ENCODE measurements around the gene OR2H2. TPM values are rescaled to one million over a fixed set of nuclear protein-coding genes. Genes with fewer than 3 reads are reported as not detected.

Gene OR2H2
- total RNA-seq, 1 donor from 2014 or later, result not detected

DNA sequence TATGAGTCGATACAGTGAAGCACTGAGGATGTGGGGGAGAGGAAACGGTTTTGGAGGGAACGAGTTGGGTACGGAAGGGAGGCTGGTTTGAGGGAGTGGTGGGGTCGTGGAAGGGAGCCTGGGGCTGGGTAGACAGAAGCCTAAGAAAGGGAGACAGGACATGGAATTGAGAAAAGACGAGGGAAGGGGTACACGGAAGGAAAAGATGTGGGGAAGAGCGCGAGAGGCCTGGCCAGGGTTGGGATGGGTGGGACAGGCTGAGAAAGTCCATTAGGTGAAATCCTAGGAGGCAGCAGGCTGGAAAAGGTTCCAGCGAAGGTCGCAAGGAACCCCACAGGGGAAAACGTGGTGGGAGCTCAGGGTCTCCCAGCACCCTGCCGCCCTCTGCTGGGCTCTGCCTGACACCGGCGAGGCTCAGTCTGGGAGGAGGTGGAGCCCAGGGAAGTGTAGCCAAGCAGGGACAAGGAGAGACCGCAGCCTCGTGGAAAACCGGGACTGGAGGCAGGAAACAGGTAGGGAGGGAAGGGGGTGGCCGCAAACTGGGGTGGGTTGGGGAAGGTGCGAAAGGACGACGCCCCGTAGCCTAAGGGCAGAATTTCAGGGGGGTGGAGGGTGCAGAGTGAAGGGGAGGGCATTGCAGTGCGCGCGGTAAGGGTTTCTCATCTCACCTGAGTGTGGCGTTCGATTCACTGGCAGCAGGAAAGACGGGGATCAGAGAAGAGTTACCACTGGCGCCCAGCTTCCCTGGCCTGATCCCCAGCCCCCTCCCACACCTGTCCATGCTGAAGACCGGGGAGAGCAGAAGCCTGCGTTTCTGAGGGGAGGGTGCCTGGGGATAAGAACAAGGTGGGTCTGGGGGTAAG, 43.7 kb downstream of the OR2H2 start:
- peak overlapping the region; percentile 96 for H2AFZ ChIP-seq (ENCODE audit: low read depth, low read length)
- H3K27me3 ChIP-seq (ENCODE audit: insufficient read depth, low read length), result no peaks in the 10 kb centered on the region
- H3K79me2 ChIP-seq (ENCODE audit: insufficient read depth, low read length), result peaks cover 19% of the 10 kb centered on the region
- FAIRE-seq, result no peak
- H3K36me3 ChIP-seq (ENCODE audit: insufficient read depth, low read length), result peaks cover 2% of the 10 kb centered on the region
- peaks cover 46% of the 10 kb centered on the region for H4K20me1 ChIP-seq (ENCODE audit: insufficient read depth, low read length)
- H3K4me3 ChIP-seq (ENCODE audit: insufficient read depth, low read depth, low read length), result peak overlapping the region; percentile 75
- Mint-ChIP-seq H3K9me3 (ENCODE audit: unreplicated experiment) (no peaks in the 10 kb centered on the region), H3K4me3 (ENCODE audit: unreplicated experiment) (peak overlapping the region; percentile 89), H3K27me3 (ENCODE audit: low read depth, unreplicated experiment) (no peaks in the 10 kb centered on the region), H3K27ac (ENCODE audit: unreplicated experiment) (peak overlapping the region; percentile 97), H3K36me3 (ENCODE audit: low read depth, unreplicated experiment) (peaks cover 7% of the 10 kb centered on the region), H3K4me1 (ENCODE audit: low read depth, unreplicated experiment) (peaks cover 54% of the 10 kb centered on the region)
- H3K9ac ChIP-seq (ENCODE audit: low read length), result peak overlapping the region; percentile 91
- TF ChIP-seq, protein P1, sequence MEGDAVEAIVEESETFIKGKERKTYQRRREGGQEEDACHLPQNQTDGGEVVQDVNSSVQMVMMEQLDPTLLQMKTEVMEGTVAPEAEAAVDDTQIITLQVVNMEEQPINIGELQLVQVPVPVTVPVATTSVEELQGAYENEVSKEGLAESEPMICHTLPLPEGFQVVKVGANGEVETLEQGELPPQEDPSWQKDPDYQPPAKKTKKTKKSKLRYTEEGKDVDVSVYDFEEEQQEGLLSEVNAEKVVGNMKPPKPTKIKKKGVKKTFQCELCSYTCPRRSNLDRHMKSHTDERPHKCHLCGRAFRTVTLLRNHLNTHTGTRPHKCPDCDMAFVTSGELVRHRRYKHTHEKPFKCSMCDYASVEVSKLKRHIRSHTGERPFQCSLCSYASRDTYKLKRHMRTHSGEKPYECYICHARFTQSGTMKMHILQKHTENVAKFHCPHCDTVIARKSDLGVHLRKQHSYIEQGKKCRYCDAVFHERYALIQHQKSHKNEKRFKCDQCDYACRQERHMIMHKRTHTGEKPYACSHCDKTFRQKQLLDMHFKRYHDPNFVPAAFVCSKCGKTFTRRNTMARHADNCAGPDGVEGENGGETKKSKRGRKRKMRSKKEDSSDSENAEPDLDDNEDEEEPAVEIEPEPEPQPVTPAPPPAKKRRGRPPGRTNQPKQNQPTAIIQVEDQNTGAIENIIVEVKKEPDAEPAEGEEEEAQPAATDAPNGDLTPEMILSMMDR (IDR thresholded peaks at IDR 0.05; ENCODE audit: insufficient read depth, low read depth, low read length), result peak; percentile 55
- TF ChIP-seq EZH2 (IDR thresholded peaks at IDR 0.05; ENCODE audit: insufficient read depth, low read length), result no peak
- peak overlapping the region; percentile 80 for H3K27ac ChIP-seq (ENCODE audit: low read depth, low read length)
- H3K4me2 ChIP-seq (ENCODE audit: low read length), result peak overlapping the region; percentile 100
- DNase-seq (ENCODE audit: low read depth), result peak; percentile 55
- no peaks in the 10 kb centered on the region for H3K9me3 ChIP-seq (ENCODE audit: insufficient read depth, low read depth, low read length)
- peaks cover 53% of the 10 kb centered on the region for H3K4me1 ChIP-seq (ENCODE audit: insufficient read depth, low read length)

DNA sequence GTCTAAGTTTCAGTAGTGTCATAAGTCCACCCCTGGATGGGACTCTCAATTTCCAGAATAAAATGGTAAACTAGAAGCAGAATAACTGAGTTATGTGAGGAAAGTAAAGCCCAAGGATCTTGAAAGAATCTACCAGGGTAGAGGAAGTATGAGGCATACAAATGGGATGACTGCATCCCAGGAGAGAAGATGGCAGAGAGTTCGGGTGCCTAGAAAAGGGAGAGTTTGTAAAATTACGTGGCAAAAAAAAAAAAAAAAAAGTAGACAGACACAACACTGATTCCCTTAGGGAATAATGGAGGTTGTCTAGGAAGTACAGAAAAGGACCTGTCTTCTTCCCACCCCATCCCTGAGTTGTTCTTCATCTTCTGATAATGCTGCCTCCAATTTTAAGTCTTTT, 44.6 kb downstream of the OR2H2 start:
- H2AFZ ChIP-seq (ENCODE audit: low read depth, low read length), result no peak overlapping the region
- peaks cover 19% of the 10 kb centered on the region for H3K79me2 ChIP-seq (ENCODE audit: insufficient read depth, low read length)
- no peak overlapping the region for H3K4me3 ChIP-seq (ENCODE audit: insufficient read depth, low read depth, low read length)
- H3K36me3 ChIP-seq (ENCODE audit: insufficient read depth, low read length), result no peaks in the 10 kb centered on the region
- peaks cover 39% of the 10 kb centered on the region for H4K20me1 ChIP-seq (ENCODE audit: insufficient read depth, low read length)
- FAIRE-seq (no peak), DNase-seq (ENCODE audit: low read depth) (no peak)
- TF ChIP-seq EZH2 (IDR thresholded peaks at IDR 0.05; ENCODE audit: insufficient read depth, low read length), result no peak
- TF ChIP-seq, protein P1 (IDR thresholded peaks at IDR 0.05; ENCODE audit: insufficient read depth, low read depth, low read length), result no peak
- Mint-ChIP-seq H3K4me1 (ENCODE audit: low read depth, unreplicated experiment) (peaks cover 49% of the 10 kb centered on the region), H3K36me3 (ENCODE audit: low read depth, unreplicated experiment) (peaks cover 2% of the 10 kb centered on the region), H3K4me3 (ENCODE audit: unreplicated experiment) (peak overlapping the region; percentile 86), H3K9me3 (ENCODE audit: unreplicated experiment) (no peaks in the 10 kb centered on the region), H3K27ac (ENCODE audit: unreplicated experiment) (no peak overlapping the region), H3K27me3 (ENCODE audit: low read depth, unreplicated experiment) (no peaks in the 10 kb centered on the region)
- H3K4me1 ChIP-seq (ENCODE audit: insufficient read depth, low read length), result peaks cover 55% of the 10 kb centered on the region
- H3K27me3 ChIP-seq (ENCODE audit: insufficient read depth, low read length), result no peaks in the 10 kb centered on the region
- peak overlapping the region; percentile 91 for H3K9ac ChIP-seq (ENCODE audit: low read length)
- no peaks in the 10 kb centered on the region for H3K9me3 ChIP-seq (ENCODE audit: insufficient read depth, low read depth, low read length)
- H3K4me2 ChIP-seq (ENCODE audit: low read length), result peak overlapping the region; percentile 100
- H3K27ac ChIP-seq (ENCODE audit: low read depth, low read length), result no peak overlapping the region

DNA sequence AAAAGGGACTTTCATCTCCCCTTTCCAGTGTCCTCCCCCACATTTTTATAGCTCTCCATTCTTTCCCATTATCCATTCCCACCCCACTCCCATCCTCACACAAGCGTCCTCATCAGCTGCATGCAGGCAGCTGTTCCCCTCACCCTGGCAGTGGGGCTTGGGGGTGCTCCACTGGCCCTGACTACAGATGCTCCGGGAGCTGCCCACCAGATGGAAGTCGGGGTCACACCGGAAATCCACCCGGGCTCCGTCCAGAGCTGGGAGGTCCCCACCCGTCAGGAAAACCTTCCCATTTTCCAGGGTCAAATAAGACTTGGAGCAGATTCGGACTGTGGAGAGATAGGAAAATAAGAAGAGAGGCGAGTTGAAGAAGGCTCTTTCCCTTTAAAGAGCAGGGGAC, 45.4 kb downstream of the OR2H2 start:
- peak overlapping the region; percentile 100 for H3K4me2 ChIP-seq (ENCODE audit: low read length)
- H3K4me3 Mint-ChIP-seq (ENCODE audit: unreplicated experiment), result peak overlapping the region; percentile 86
- no peak overlapping the region for H3K4me3 ChIP-seq (ENCODE audit: insufficient read depth, low read depth, low read length)
- no peaks in the 10 kb centered on the region for H3K9me3 Mint-ChIP-seq (ENCODE audit: unreplicated experiment)
- peaks cover 42% of the 10 kb centered on the region for H3K4me1 Mint-ChIP-seq (ENCODE audit: low read depth, unreplicated experiment)
- H3K27ac ChIP-seq (ENCODE audit: low read depth, low read length), result no peak overlapping the region
- DNase-seq (ENCODE audit: low read depth) (no peak), FAIRE-seq (no peak)
- H3K36me3 Mint-ChIP-seq (ENCODE audit: low read depth, unreplicated experiment), result peaks cover 2% of the 10 kb centered on the region
- TF ChIP-seq EZH2 (IDR thresholded peaks at IDR 0.05; ENCODE audit: insufficient read depth, low read length), result no peak
- TF ChIP-seq, protein P1 (IDR thresholded peaks at IDR 0.05; ENCODE audit: insufficient read depth, low read depth, low read length), result no peak
- H3K9ac ChIP-seq (ENCODE audit: low read length), result no peak overlapping the region
- peaks cover 32% of the 10 kb centered on the region for H4K20me1 ChIP-seq (ENCODE audit: insufficient read depth, low read length)
- H2AFZ ChIP-seq (ENCODE audit: low read depth, low read length), result no peak overlapping the region
- no peaks in the 10 kb centered on the region for H3K27me3 Mint-ChIP-seq (ENCODE audit: low read depth, unreplicated experiment)
- H3K4me1 ChIP-seq (ENCODE audit: insufficient read depth, low read length), result peaks cover 48% of the 10 kb centered on the region
- no peak overlapping the region for H3K27ac Mint-ChIP-seq (ENCODE audit: unreplicated experiment)
- no peaks in the 10 kb centered on the region for H3K9me3 ChIP-seq (ENCODE audit: insufficient read depth, low read depth, low read length)
- H3K79me2 ChIP-seq (ENCODE audit: insufficient read depth, low read length), result peaks cover 19% of the 10 kb centered on the region
- no peaks in the 10 kb centered on the region for H3K27me3 ChIP-seq (ENCODE audit: insufficient read depth, low read length)
- no peaks in the 10 kb centered on the region for H3K36me3 ChIP-seq (ENCODE audit: insufficient read depth, low read length)
